Pancreas (tissue), 10 donors: ENCODE measurements around the gene ZBTB9. TPM values are rescaled to one million over a fixed set of nuclear protein-coding genes. Genes with fewer than 3 reads are reported as not detected.

ENCODE experiments used
- ATAC-seq, 4 donors: fragments of 200-7000 bp; cut with Tn5 transposase; one replicate each; pipeline versions ENCODE4 v1.8.0 to v1.9.1; 2020; ENCODE audit warnings: mild to moderate bottlenecking in 4 of 4, moderate library complexity in 4 of 4
- DNase-seq, 6 donors: peaks; one replicate each; pipeline ENCODE4 v3.0.0-alpha.2; 2020
- FAIRE-seq: peaks from 2 replicates; lab custom pipeline; 2012; peaks lifted over from hg19 to GRCh38; lab: Jason Lieb, UNC
- H3K27ac ChIP-seq, 4 donors: fragments of 200-600 bp; sonication (generic); 1 replicate in 3 of 4; 2 replicates in 1 of 4; pipeline versions ENCODE4 v1.5.0 to v1.8.0; 2020
- H3K27me3 ChIP-seq, 4 donors: fragments of 200-600 bp; one replicate each; pipeline ENCODE4 v1.8.0; 2021
- H3K36me3 ChIP-seq, 3 donors: fragments of 200-600 bp; sonication (generic) in 1 of 3; one replicate each; pipeline versions ENCODE4 v1.5.0 to v1.8.0; 2020 to 2021
- H3K4me1 ChIP-seq, 3 donors: fragments of 200-600 bp; one replicate each; pipeline ENCODE4 v1.8.0; 2021
- H3K4me3 ChIP-seq, 4 donors: fragments of 200-600 bp; sonication (generic) in 2 of 4; one replicate each; pipeline versions ENCODE4 v1.5.0 to v1.8.0; 2020 to 2021
- H3K9me3 ChIP-seq, 4 donors: fragments of 200-600 bp; one replicate each; pipeline ENCODE4 v1.8.0; 2021
- CTCF ChIP-seq, 4 donors: fragments of 200-600 bp; sonication (generic) in 3 of 4; IDR thresholded peaks; one replicate each; pipeline versions ENCODE4 v1.5.0 to v1.8.0; 2021; ENCODE audit warnings: antibody characterized with exemption in 4 of 4
- WGBS, 2 donors: extraction: QIAGEN DNeasy Blood & Tissue Kit; methylation state at CpG; one replicate each; pipeline ENCODE4 v1.1.7; 2013; 5-methylcytosine and 5-hydroxymethylcytosine counted together
- intact Hi-C, 3 donors: fragments of 100-400 bp; cut with DNase I; formaldehyde crosslinking; loops; one replicate each; pipeline versions ENCODE4 v1.11.1 to v1.14.2; 2022
- polyA plus RNA-seq, 2 donors: library from polyadenylated mRNA; stranded (reverse); fragments of 200-250 nt; gene quantifications; one replicate each; pipeline ENCODE4 v1.2.3, GENCODE V29; 2013
- total RNA-seq, 6 donors: library from RNA; stranded (reverse); fragmentation: NEBNext Ultra II Directional in 4 of 6; extraction: Animal tissue kit (Norgen Biotek cat#: 25700) in 4 of 6; gene quantifications; one replicate each; pipeline versions ENCODE4 v1.2.1 to v1.2.4, GENCODE V29; 2021 to 2023
- donor health status: healthy with polysubstance abuse.
- donor health status: DM: no; HTN: no; CAD: no; lungs with moderate emphysema.
- donor health status: DM: no; HTN: no; CAD: no.
- donor health status: control.
- donor health status: control.
- donor health status: Bipolar disorder and iron deficiency.
- donor health status: DM: yes; HTN: yes; CAD: no.
- donor health status: DM: no; HTN: no; CAD: no.
- donor health status: DM: no; HTN: no; CAD: no.
- donor health status: DM: yes; HTN: yes; CAD: no.

ZBTB9 gene
- total and polyA plus RNA-seq, 8 donors, result 1.7 to 4.7 (median 3.5) TPM

DNA sequence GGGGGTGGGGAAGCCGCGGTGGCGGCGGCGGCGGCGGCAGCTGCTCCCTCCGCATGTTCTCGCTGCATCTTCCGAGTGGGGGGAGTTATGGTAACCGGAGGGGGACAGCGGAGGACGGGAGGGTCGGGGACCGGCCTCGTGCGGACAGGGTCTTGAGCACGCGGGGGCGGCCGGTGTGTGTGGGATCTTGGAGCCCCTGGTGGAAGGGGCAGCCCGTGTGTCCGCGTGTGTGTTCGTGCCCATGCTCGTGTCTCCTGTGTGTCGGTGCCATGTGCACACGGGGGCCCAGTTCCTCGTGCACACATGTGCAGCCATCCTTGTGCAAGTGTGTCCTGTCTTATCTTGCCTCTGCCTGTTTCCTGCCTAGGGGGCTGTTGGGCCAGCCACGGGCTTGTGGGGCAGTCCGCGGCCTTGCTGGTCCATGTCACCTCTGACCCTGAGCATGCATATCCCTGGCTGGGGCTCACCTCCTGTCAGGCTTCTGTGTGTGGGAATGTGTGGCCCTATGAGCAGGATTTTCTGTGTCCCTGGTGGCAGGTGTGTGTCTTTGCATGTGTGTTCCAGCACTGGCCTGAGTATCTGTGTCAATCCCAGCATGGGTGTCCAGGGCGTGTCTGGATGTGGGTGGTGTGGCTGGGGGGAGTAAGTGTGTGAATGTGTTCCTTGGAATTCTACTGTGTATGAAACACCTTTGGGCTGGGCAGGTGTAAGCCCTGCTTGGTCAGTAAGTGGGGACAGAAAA, 26.0 kb upstream of the ZBTB9 start:
- WGBS, 2 donors, result 4 to 8% methylated on average over 21 to 33 of the region's 33 CpGs
- peaks cover 0 to 8% (median 0%) of the 10 kb centered on the region in 3 donors for H3K4me1 ChIP-seq
- ATAC-seq, result peak in 1 of 4 donors; percentile 17
- TF ChIP-seq CTCF (IDR thresholded peaks at IDR 0.05), result no peak
- no peak overlapping the region for H3K27ac ChIP-seq
- H3K4me3 ChIP-seq, result peak overlapping the region in 3 of 4 donors; percentile 27 to 52 (median 51)
- H3K27me3 ChIP-seq, result no peaks in the 10 kb centered on the region
- intact Hi-C loops, result no loop called here
- FAIRE-seq, result no peak
- H3K9me3 ChIP-seq, result no peaks in the 10 kb centered on the region
- H3K36me3 ChIP-seq, result no peaks in the 10 kb centered on the region
- peak in 2 of 6 donors; percentile 35 to 76 for DNase-seq

DNA sequence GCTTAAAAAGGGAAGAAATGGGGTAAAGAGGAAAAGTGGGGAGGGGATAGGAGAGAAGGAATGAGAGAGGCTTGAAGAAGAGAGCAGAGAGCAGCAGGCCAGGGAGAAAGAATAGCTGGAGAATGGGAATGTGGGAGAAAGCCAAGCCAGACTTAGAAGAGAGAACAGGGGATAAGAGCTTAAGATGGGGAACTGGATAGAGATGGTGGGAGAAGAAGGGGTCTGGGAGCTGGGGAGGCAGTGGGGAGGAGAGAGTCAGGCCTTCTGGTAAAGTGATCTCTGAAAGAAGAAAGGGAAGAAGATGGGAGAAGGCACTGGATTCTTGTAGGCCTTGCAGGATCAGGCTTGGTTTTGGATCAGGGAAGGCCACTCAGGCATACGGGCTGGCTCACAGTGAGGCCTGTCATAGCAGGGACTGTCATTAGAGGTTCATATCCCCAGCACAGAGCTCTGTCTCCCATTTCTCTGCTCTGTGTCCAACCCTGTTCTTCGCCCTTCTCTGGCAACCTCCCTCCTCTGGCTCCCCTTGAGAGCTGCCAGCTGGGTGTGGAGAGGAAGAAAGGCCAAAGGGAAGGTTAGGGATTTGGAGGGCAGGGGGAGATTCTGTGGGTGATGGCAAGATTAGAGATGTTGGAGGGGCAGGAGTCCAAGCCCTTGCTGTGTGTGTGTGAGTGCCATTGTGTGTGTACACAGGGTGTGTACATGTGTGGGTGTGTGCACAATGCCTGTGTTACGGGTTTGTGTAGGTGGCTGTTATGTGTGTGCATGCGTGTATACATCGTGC, 25.2 kb upstream of the ZBTB9 start:
- Histone ChIP-seq H3K9me3 (no peaks in the 10 kb centered on the region), H3K36me3 (no peaks in the 10 kb centered on the region), H3K27ac (no peak overlapping the region), H3K4me1 (peaks cover 0 to 8% (median 0%) of the 10 kb centered on the region in 3 donors), H3K4me3 (no peak overlapping the region), H3K27me3 (no peaks in the 10 kb centered on the region)
- TF ChIP-seq CTCF (IDR thresholded peaks at IDR 0.05), result no peak
- no peak for ATAC-seq
- intact Hi-C loops, result no loop called here
- 81 to 89% methylated on average over 5 of the region's 5 CpGs for WGBS, 2 donors
- FAIRE-seq, result no peak
- DNase-seq, result no peak

DNA sequence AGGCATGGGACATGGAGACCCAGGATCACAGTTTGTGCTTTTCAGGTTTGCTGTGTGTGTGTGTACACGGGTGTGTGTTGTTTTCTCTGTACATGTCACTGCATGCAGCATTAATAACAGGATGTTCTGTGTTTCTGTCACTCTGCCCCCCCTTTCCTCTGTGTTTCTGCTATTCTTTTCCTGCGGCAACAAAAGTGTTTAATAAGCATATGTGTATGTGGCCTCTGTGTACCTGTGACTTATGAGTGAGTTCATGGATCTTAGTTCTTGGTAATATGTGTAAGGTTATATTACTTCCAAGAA, 24.7 kb upstream of the ZBTB9 start:
- DNase-seq (no peak), ATAC-seq (no peak), FAIRE-seq (no peak)
- 73 to 75% methylated on average over 2 of the region's 2 CpGs for WGBS, 2 donors
- no peak overlapping the region for H3K4me3 ChIP-seq
- H3K27ac ChIP-seq, result no peak overlapping the region
- no peaks in the 10 kb centered on the region for H3K36me3 ChIP-seq
- H3K4me1 ChIP-seq, result peaks cover 0 to 6% (median 0%) of the 10 kb centered on the region in 3 donors
- H3K27me3 ChIP-seq, result no peaks in the 10 kb centered on the region
- intact Hi-C loops, result no loop called here
- no peaks in the 10 kb centered on the region for H3K9me3 ChIP-seq
- TF ChIP-seq CTCF (IDR thresholded peaks at IDR 0.05), result no peak

- Histone ChIP-seq H3K9me3 (no peaks in the 10 kb centered on the region), H3K4me3 (no peak overlapping the region), H3K36me3 (no peaks in the 10 kb centered on the region), H3K27ac (no peak overlapping the region), H3K4me1 (peaks cover 0 to 4% (median 0%) of the 10 kb centered on the region in 3 donors), H3K27me3 (no peaks in the 10 kb centered on the region)
- WGBS, 2 donors, result 60 to 64% methylated on average over 2 of the region's 2 CpGs
- intact Hi-C loops, result no loop called here
- ATAC-seq (no peak), FAIRE-seq (no peak), DNase-seq (no peak)
- no peak for TF ChIP-seq CTCF (IDR thresholded peaks at IDR 0.05)
These were observed 24.0 kb upstream of the ZBTB9 start for GRCh38 chr6:33430334-33430733.
